BLaER1 (cell line): Measurements from ENCODE around the gene CNPY1.
"Not testable (repeated sequence)": the region's sequence is repeated elsewhere in the genome, so short reads cannot be mapped to it uniquely, and the experiment has no call there.

Source experiments
- H3K27ac ChIP-seq: shearing (Covaris generic); formaldehyde crosslinking; 2 replicates; pipeline ENCODE4 v1.8.1; 2022
- H3K27me3 ChIP-seq: shearing (Covaris generic); formaldehyde crosslinking; 2 replicates; pipeline ENCODE4 v1.8.1; 2022
- H3K36me3 ChIP-seq: shearing (Covaris generic); formaldehyde crosslinking; 2 replicates; pipeline ENCODE4 v1.8.1; 2022
- H3K4me1 ChIP-seq: shearing (Covaris generic); formaldehyde crosslinking; 2 replicates; pipeline ENCODE4 v1.8.1; 2022
- H3K4me2 ChIP-seq: shearing (Covaris generic); formaldehyde crosslinking; 2 replicates; pipeline ENCODE4 v1.8.1; 2022
- H3K4me3 ChIP-seq: shearing (Covaris generic); formaldehyde crosslinking; 2 replicates; pipeline ENCODE4 v1.8.1; 2022
- H3K9ac ChIP-seq: shearing (Covaris generic); formaldehyde crosslinking; 2 replicates; pipeline ENCODE4 v1.8.1; 2022
- H3K9me3 ChIP-seq: shearing (Covaris generic); formaldehyde crosslinking; 2 replicates; pipeline ENCODE4 v1.8.1; 2022
- H4K20me1 ChIP-seq: shearing (Covaris generic); formaldehyde crosslinking; 2 replicates; pipeline ENCODE4 v1.8.1; 2022
- Cebpa-rat ChIP-seq: shearing (Covaris generic); IDR thresholded peaks from 2 replicates; pipeline ENCODE4 v1.8.1; 2022

CNPY1 gene

GRCh38 chr7:155546449-155546848, at the start of gene CNPY1:
Gene CNPY1 (minus strand): TSS chr7:155546559. CDS start chr7:155545929, 630 bp downstream.
- not testable (repeated sequence) for H3K9ac ChIP-seq, H3K27me3 ChIP-seq, H3K9me3 ChIP-seq, H3K4me1 ChIP-seq, H3K36me3 ChIP-seq, H4K20me1 ChIP-seq, H3K27ac ChIP-seq, H3K4me2 ChIP-seq, H3K4me3 ChIP-seq

- no peak overlapping the region for H3K9ac ChIP-seq
- H3K27ac ChIP-seq, result no peak overlapping the region
- no peak for TF ChIP-seq Cebpa-rat
- H3K4me1 ChIP-seq, result peaks cover 13% of the 10 kb centered on the region
- H3K4me2 ChIP-seq, result no peak overlapping the region
- no peaks in the 10 kb centered on the region for H3K9me3 ChIP-seq
- no peak overlapping the region for H3K4me3 ChIP-seq
- H4K20me1 ChIP-seq, result no peaks in the 10 kb centered on the region; the same call in 1 of the 2 replicates
- H3K27me3 ChIP-seq, result no peaks in the 10 kb centered on the region
- H3K36me3 ChIP-seq, result no peaks in the 10 kb centered on the region
These were observed 48.6 kb upstream of the CNPY1 start for GRCh38 chr7:155594961-155595366.

GRCh38 chr7:155594163-155594732, 47.9 kb upstream of the CNPY1 start:
- no peaks in the 10 kb centered on the region for H3K9me3 ChIP-seq
- TF ChIP-seq Cebpa-rat, result no peak
- H4K20me1 ChIP-seq, result no peaks in the 10 kb centered on the region; the same call in 1 of the 2 replicates
- H3K9ac ChIP-seq, result no peak overlapping the region
- H3K36me3 ChIP-seq, result no peaks in the 10 kb centered on the region
- H3K27me3 ChIP-seq, result no peaks in the 10 kb centered on the region
- H3K4me1 ChIP-seq, result peaks cover 20% of the 10 kb centered on the region
- no peak overlapping the region for H3K4me3 ChIP-seq
- no peak overlapping the region for H3K27ac ChIP-seq
- H3K4me2 ChIP-seq, result no peak overlapping the region

- Histone ChIP-seq H3K4me1 (peaks cover 20% of the 10 kb centered on the region), H3K4me2 (no peak overlapping the region)
These were observed 47.3 kb upstream of the CNPY1 start for GRCh38 chr7:155593461-155594162.

GRCh38 chr7:155591055-155591775, 44.9 kb upstream of the CNPY1 start:
- H3K4me1 ChIP-seq, result peaks cover 20% of the 10 kb centered on the region
- TF ChIP-seq Cebpa-rat, result no peak
- no peaks in the 10 kb centered on the region for H3K27me3 ChIP-seq
- no peaks in the 10 kb centered on the region for H3K36me3 ChIP-seq
- no peak overlapping the region for H3K27ac ChIP-seq
- peak overlapping the region; percentile 54 for H3K4me2 ChIP-seq
- H3K4me3 ChIP-seq, result no peak overlapping the region
- no peaks in the 10 kb centered on the region for H3K9me3 ChIP-seq
- no peaks in the 10 kb centered on the region for H4K20me1 ChIP-seq
- H3K9ac ChIP-seq, result no peak overlapping the region

More at GRCh38 chr7:155593461-155594162, 47.3 kb upstream of the CNPY1 start:
- no peaks in the 10 kb centered on the region for H3K36me3 ChIP-seq
- no peaks in the 10 kb centered on the region for H3K9me3 ChIP-seq
- TF ChIP-seq Cebpa-rat, result no peak
- H3K9ac ChIP-seq, result no peak overlapping the region
- H4K20me1 ChIP-seq, result no peaks in the 10 kb centered on the region; the same call in 1 of the 2 replicates
- H3K27me3 ChIP-seq, result no peaks in the 10 kb centered on the region
- H3K4me3 ChIP-seq, result no peak overlapping the region
- H3K27ac ChIP-seq, result no peak overlapping the region

GRCh38 chr7:155590215-155591018, 44.1 kb upstream of the CNPY1 start:
- H3K27ac ChIP-seq, result no peak overlapping the region
- no peak overlapping the region for H3K4me3 ChIP-seq
- H4K20me1 ChIP-seq, result no peaks in the 10 kb centered on the region
- no peaks in the 10 kb centered on the region for H3K36me3 ChIP-seq
- H3K9ac ChIP-seq, result no peak overlapping the region
- no peaks in the 10 kb centered on the region for H3K9me3 ChIP-seq
- H3K27me3 ChIP-seq, result no peaks in the 10 kb centered on the region
- TF ChIP-seq Cebpa-rat, result no peak
- H3K4me2 ChIP-seq, result peak overlapping the region; percentile 54
- peaks cover 20% of the 10 kb centered on the region for H3K4me1 ChIP-seq

GRCh38 chr7:155589001-155589980, 42.9 kb upstream of the CNPY1 start:
- no peak for TF ChIP-seq Cebpa-rat
- Histone ChIP-seq H3K4me2 (no peak overlapping the region), H3K4me1 (peaks cover 20% of the 10 kb centered on the region)

GRCh38 chr7:155588468-155588998, 42.2 kb upstream of the CNPY1 start:
- Histone ChIP-seq H4K20me1 (no peaks in the 10 kb centered on the region), H3K36me3 (no peaks in the 10 kb centered on the region), H3K9ac (no peak overlapping the region), H3K27ac (no peak overlapping the region), H3K4me1 (peaks cover 20% of the 10 kb centered on the region), H3K4me3 (no peak overlapping the region), H3K9me3 (no peaks in the 10 kb centered on the region), H3K27me3 (no peaks in the 10 kb centered on the region), H3K4me2 (no peak overlapping the region)
- no peak for TF ChIP-seq Cebpa-rat

More at GRCh38 chr7:155589001-155589980, 42.9 kb upstream of the CNPY1 start:
- Histone ChIP-seq H3K36me3 (no peaks in the 10 kb centered on the region), H3K27me3 (no peaks in the 10 kb centered on the region), H3K9ac (no peak overlapping the region), H3K9me3 (no peaks in the 10 kb centered on the region), H3K4me3 (no peak overlapping the region), H3K27ac (no peak overlapping the region), H4K20me1 (no peaks in the 10 kb centered on the region)
